ENCODE data around the gene FRMD3. TPM values are rescaled to one million over a fixed set of nuclear protein-coding genes. Genes with fewer than 3 reads are reported as not detected.

FRMD3 gene
- total and polyA plus RNA-seq, 3 experiments from 2014 or later: 0.35 to 0.68 (median 0.62) TPM

- ChIA-PET CTCF (no interaction called here), POLR2A (no interaction called here)
- H3K9me3 Mint-ChIP-seq: peaks cover 0 to 3% (median 1%) of the 10 kb centered on the region in 5 donors
- H3K27ac Mint-ChIP-seq: no peak overlapping the region
- H3K36me3 ChIP-seq (ENCODE audit: insufficient read depth, low read length): no peaks in the 10 kb centered on the region
- H3K9me3 ChIP-seq (ENCODE audit: low read length): no peaks in the 10 kb centered on the region
- H3K27me3 ChIP-seq (ENCODE audit: insufficient read depth, low read length, poor library complexity, severe bottlenecking): no peaks in the 10 kb centered on the region
- H3K27ac ChIP-seq (ENCODE audit: low read depth, low read length): no peak overlapping the region
- H3K36me3 Mint-ChIP-seq: peaks cover 0 to 3% (median 2%) of the 10 kb centered on the region in 3 donors
- no peak for DNase-seq
- H3K4me3 ChIP-seq (ENCODE audit: low read length): no peak overlapping the region
- no peaks in the 10 kb centered on the region for H3K4me1 Mint-ChIP-seq
- no peak overlapping the region for H3K4me3 Mint-ChIP-seq
- H3K4me1 ChIP-seq (ENCODE audit: insufficient read depth, low read length): no peaks in the 10 kb centered on the region
- H3K27me3 Mint-ChIP-seq: peaks cover 0 to 2% of the 10 kb centered on the region in 2 donors
These were observed 94.1 kb downstream of the FRMD3 start for GRCh38 chr9:83444110-83444509.

GRCh38 chr9:83441390-83441789 lies 96.8 kb downstream of the FRMD3 start:
- peaks cover 0 to 2% of the 10 kb centered on the region in 2 donors for H3K27me3 Mint-ChIP-seq
- POLR2A ChIA-PET: no interaction called here
- no peak overlapping the region for H3K4me3 ChIP-seq (ENCODE audit: low read length)
- DNase-seq: no peak
- H3K4me3 Mint-ChIP-seq: no peak overlapping the region
- H3K4me1 ChIP-seq (ENCODE audit: insufficient read depth, low read length): no peaks in the 10 kb centered on the region
- no peaks in the 10 kb centered on the region for H3K9me3 ChIP-seq (ENCODE audit: low read length)
- no peak overlapping the region for H3K27ac Mint-ChIP-seq
- peaks cover 0 to 2% (median 0%) of the 10 kb centered on the region in 5 donors for H3K9me3 Mint-ChIP-seq
- no peaks in the 10 kb centered on the region for H3K4me1 Mint-ChIP-seq
- H3K27me3 ChIP-seq (ENCODE audit: insufficient read depth, low read length, poor library complexity, severe bottlenecking): no peaks in the 10 kb centered on the region
- no peaks in the 10 kb centered on the region for H3K36me3 ChIP-seq (ENCODE audit: insufficient read depth, low read length)
- CTCF ChIA-PET: no interaction called here
- peaks cover 0 to 3% (median 0%) of the 10 kb centered on the region in 3 donors for H3K36me3 Mint-ChIP-seq
- H3K27ac ChIP-seq (ENCODE audit: low read depth, low read length): no peak overlapping the region

- Mint-ChIP-seq H3K4me1 (no peaks in the 10 kb centered on the region), H3K9me3 (no peaks in the 10 kb centered on the region), H3K4me3 (no peak overlapping the region), H3K27me3 (no peaks in the 10 kb centered on the region), H3K27ac (no peak overlapping the region), H3K36me3 (peaks cover 0 to 3% (median 0%) of the 10 kb centered on the region in 3 donors)
- Histone ChIP-seq H3K36me3 (ENCODE audit: insufficient read depth, low read length) (no peaks in the 10 kb centered on the region), H3K27ac (ENCODE audit: low read depth, low read length) (no peak overlapping the region), H3K4me3 (ENCODE audit: low read length) (no peak overlapping the region), H3K4me1 (ENCODE audit: insufficient read depth, low read length) (no peaks in the 10 kb centered on the region), H3K27me3 (ENCODE audit: insufficient read depth, low read length, poor library complexity, severe bottlenecking) (no peaks in the 10 kb centered on the region), H3K9me3 (ENCODE audit: low read length) (no peaks in the 10 kb centered on the region)
- POLR2A ChIA-PET: no interaction called here
- DNase-seq: no peak
- CTCF ChIA-PET: no interaction called here
These were observed 97.6 kb downstream of the FRMD3 start for GRCh38 chr9:83440641-83441040.

- ChIA-PET CTCF (no interaction called here), POLR2A (no interaction called here)
- Histone ChIP-seq H3K4me3 (ENCODE audit: low read length) (no peak overlapping the region), H3K27me3 (ENCODE audit: insufficient read depth, low read length, poor library complexity, severe bottlenecking) (no peaks in the 10 kb centered on the region), H3K4me1 (ENCODE audit: insufficient read depth, low read length) (no peaks in the 10 kb centered on the region), H3K9me3 (ENCODE audit: low read length) (no peaks in the 10 kb centered on the region), H3K27ac (ENCODE audit: low read depth, low read length) (no peak overlapping the region), H3K36me3 (ENCODE audit: insufficient read depth, low read length) (no peaks in the 10 kb centered on the region)
- DNase-seq: no peak
- H3K36me3 Mint-ChIP-seq: no peaks in the 10 kb centered on the region
- no peaks in the 10 kb centered on the region for H3K27me3 Mint-ChIP-seq
- no peaks in the 10 kb centered on the region for H3K9me3 Mint-ChIP-seq
- H3K4me1 Mint-ChIP-seq: no peaks in the 10 kb centered on the region
- H3K4me3 Mint-ChIP-seq: no peak overlapping the region
- H3K27ac Mint-ChIP-seq: no peak overlapping the region
These were observed 102.9 kb downstream of the FRMD3 start for GRCh38 chr9:83435301-83435700.

GRCh38 chr9:83434254-83434653 lies 103.9 kb downstream of the FRMD3 start:
- H3K4me3 Mint-ChIP-seq: no peak overlapping the region

GRCh38 chr9:83433846-83434245 lies 104.4 kb downstream of the FRMD3 start:
- Mint-ChIP-seq H3K4me3 (no peak overlapping the region), H3K27ac (no peak overlapping the region), H3K36me3 (no peaks in the 10 kb centered on the region), H3K27me3 (no peaks in the 10 kb centered on the region), H3K4me1 (no peaks in the 10 kb centered on the region), H3K9me3 (no peaks in the 10 kb centered on the region)
- no peaks in the 10 kb centered on the region for H3K9me3 ChIP-seq (ENCODE audit: low read length)
- H3K27me3 ChIP-seq (ENCODE audit: insufficient read depth, low read length, poor library complexity, severe bottlenecking): no peaks in the 10 kb centered on the region
- no peak overlapping the region for H3K27ac ChIP-seq (ENCODE audit: low read depth, low read length)
- ChIA-PET CTCF (no interaction called here), POLR2A (no interaction called here)
- H3K36me3 ChIP-seq (ENCODE audit: insufficient read depth, low read length): no peaks in the 10 kb centered on the region
- H3K4me1 ChIP-seq (ENCODE audit: insufficient read depth, low read length): no peaks in the 10 kb centered on the region
- no peak for DNase-seq
- H3K4me3 ChIP-seq (ENCODE audit: low read length): no peak overlapping the region

More at GRCh38 chr9:83434254-83434653, 103.9 kb downstream of the FRMD3 start:
- Histone ChIP-seq H3K36me3 (ENCODE audit: insufficient read depth, low read length) (no peaks in the 10 kb centered on the region), H3K4me3 (ENCODE audit: low read length) (no peak overlapping the region), H3K27me3 (ENCODE audit: insufficient read depth, low read length, poor library complexity, severe bottlenecking) (no peaks in the 10 kb centered on the region), H3K27ac (ENCODE audit: low read depth, low read length) (no peak overlapping the region), H3K9me3 (ENCODE audit: low read length) (no peaks in the 10 kb centered on the region), H3K4me1 (ENCODE audit: insufficient read depth, low read length) (no peaks in the 10 kb centered on the region)
- Mint-ChIP-seq H3K36me3 (no peaks in the 10 kb centered on the region), H3K27me3 (no peaks in the 10 kb centered on the region), H3K27ac (no peak overlapping the region), H3K4me1 (no peaks in the 10 kb centered on the region), H3K9me3 (no peaks in the 10 kb centered on the region)
- POLR2A ChIA-PET: no interaction called here
- DNase-seq: no peak
- CTCF ChIA-PET: no interaction called here

GRCh38 chr9:83432877-83433550 lies 105.2 kb downstream of the FRMD3 start:
- Mint-ChIP-seq H3K9me3 (no peaks in the 10 kb centered on the region), H3K36me3 (no peaks in the 10 kb centered on the region), H3K27ac (no peak overlapping the region), H3K4me1 (no peaks in the 10 kb centered on the region), H3K27me3 (no peaks in the 10 kb centered on the region), H3K4me3 (no peak overlapping the region)
- no peak for DNase-seq
- Histone ChIP-seq H3K27ac (ENCODE audit: low read depth, low read length) (no peak overlapping the region), H3K36me3 (ENCODE audit: insufficient read depth, low read length) (no peaks in the 10 kb centered on the region), H3K4me1 (ENCODE audit: insufficient read depth, low read length) (no peaks in the 10 kb centered on the region), H3K9me3 (ENCODE audit: low read length) (no peaks in the 10 kb centered on the region), H3K27me3 (ENCODE audit: insufficient read depth, low read length, poor library complexity, severe bottlenecking) (no peaks in the 10 kb centered on the region), H3K4me3 (ENCODE audit: low read length) (no peak overlapping the region)
- ChIA-PET POLR2A (no interaction called here), CTCF (no interaction called here)

- Histone ChIP-seq H3K9me3 (ENCODE audit: low read length) (no peaks in the 10 kb centered on the region), H3K4me1 (ENCODE audit: insufficient read depth, low read length) (no peaks in the 10 kb centered on the region), H3K27ac (ENCODE audit: low read depth, low read length) (no peak overlapping the region), H3K27me3 (ENCODE audit: insufficient read depth, low read length, poor library complexity, severe bottlenecking) (no peaks in the 10 kb centered on the region), H3K4me3 (ENCODE audit: low read length) (no peak overlapping the region), H3K36me3 (ENCODE audit: insufficient read depth, low read length) (no peaks in the 10 kb centered on the region)
- H3K27ac Mint-ChIP-seq: no peak overlapping the region
- POLR2A ChIA-PET: no interaction called here
- no peaks in the 10 kb centered on the region for H3K27me3 Mint-ChIP-seq
- H3K36me3 Mint-ChIP-seq: no peaks in the 10 kb centered on the region
- CTCF ChIA-PET: no interaction called here
- H3K4me1 Mint-ChIP-seq: no peaks in the 10 kb centered on the region
- DNase-seq: no peak
- no peak overlapping the region for H3K4me3 Mint-ChIP-seq
- H3K9me3 Mint-ChIP-seq: no peaks in the 10 kb centered on the region
These were observed 106.0 kb downstream of the FRMD3 start for GRCh38 chr9:83432104-83432627.

All from CD8-positive, alpha-beta memory T cell (primary cell).